Stomach smooth muscle (tissue), 2 donors: ENCODE data around the gene NFYC.

Source experiments
- H3K27ac ChIP-seq: one replicate; pipeline ENCODE4 v1.7.0; 2013; ENCODE audit warnings: mild to moderate bottlenecking, low read length, inconsistent platforms
- H3K27me3 ChIP-seq, 2 donors: one replicate each; pipeline ENCODE4 v1.7.0; 2013; ENCODE audit warnings: low read length in 2 of 2; ENCODE audit not compliant: insufficient read depth in 2 of 2, control insufficient read depth in 1 of 2
- H3K36me3 ChIP-seq, 2 donors: one replicate each; pipeline ENCODE4 v1.7.0; 2013; ENCODE audit warnings: low read length in 2 of 2; ENCODE audit not compliant: control insufficient read depth in 2 of 2, insufficient read depth in 2 of 2
- H3K4me1 ChIP-seq: one replicate; pipeline ENCODE4 v1.7.0; 2013; ENCODE audit warnings: low read length; ENCODE audit not compliant: control insufficient read depth, insufficient read depth
- H3K4me3 ChIP-seq, 2 donors: one replicate each; pipeline ENCODE4 v1.7.0; 2013; ENCODE audit warnings: low read length in 2 of 2
- H3K9ac ChIP-seq, 2 donors: one replicate each; pipeline ENCODE4 v1.7.0; 2013; ENCODE audit warnings: low read length in 2 of 2, mild to moderate bottlenecking in 1 of 2
- H3K9me3 ChIP-seq, 2 donors: one replicate each; pipeline ENCODE4 v1.7.0; 2013; ENCODE audit warnings: low read length in 2 of 2; ENCODE audit not compliant: control insufficient read depth in 2 of 2
- donor health status: healthy.
- donor health status: Pancreatic carcinoma.

NFYC gene

GRCh38 chr1:40653851-40654537 is 37.5 kb upstream of the NFYC start:
- H3K9ac ChIP-seq, result no peak overlapping the region
- H3K36me3 ChIP-seq, result no peaks in the 10 kb centered on the region
- no peaks in the 10 kb centered on the region for H3K4me1 ChIP-seq
- no peak overlapping the region for H3K4me3 ChIP-seq
- no peaks in the 10 kb centered on the region for H3K9me3 ChIP-seq
- peaks cover 6 to 10% of the 10 kb centered on the region in 2 donors for H3K27me3 ChIP-seq
- no peak overlapping the region for H3K27ac ChIP-seq

GRCh38 chr1:40657046-40657445 is 34.5 kb upstream of the NFYC start:
- Histone ChIP-seq H3K9ac (no peak overlapping the region), H3K27me3 (peaks cover 6 to 10% of the 10 kb centered on the region in 2 donors), H3K9me3 (no peaks in the 10 kb centered on the region), H3K27ac (no peak overlapping the region), H3K4me1 (no peaks in the 10 kb centered on the region), H3K36me3 (no peaks in the 10 kb centered on the region), H3K4me3 (no peak overlapping the region)

- Histone ChIP-seq H3K36me3 (no peaks in the 10 kb centered on the region), H3K27ac (no peak overlapping the region), H3K4me1 (peaks cover 5% of the 10 kb centered on the region), H3K9ac (no peak overlapping the region), H3K9me3 (no peaks in the 10 kb centered on the region), H3K4me3 (no peak overlapping the region), H3K27me3 (peaks cover 4 to 10% of the 10 kb centered on the region in 2 donors)
Observed at GRCh38 chr1:40658751-40659648, 32.5 kb upstream of the NFYC start.

- Histone ChIP-seq H3K9ac (no peak overlapping the region), H3K36me3 (no peaks in the 10 kb centered on the region), H3K4me3 (no peak overlapping the region), H3K9me3 (no peaks in the 10 kb centered on the region), H3K4me1 (peaks cover 5% of the 10 kb centered on the region), H3K27me3 (peaks cover under 1 to 5% of the 10 kb centered on the region in 2 donors), H3K27ac (no peak overlapping the region)
Observed at GRCh38 chr1:40659649-40659947, 31.9 kb upstream of the NFYC start.

GRCh38 chr1:40661678-40662077 is 29.8 kb upstream of the NFYC start:
- Histone ChIP-seq H3K9ac (no peak overlapping the region), H3K27ac (no peak overlapping the region), H3K4me3 (no peak overlapping the region), H3K27me3 (no peaks in the 10 kb centered on the region), H3K4me1 (peaks cover 18% of the 10 kb centered on the region), H3K36me3 (no peaks in the 10 kb centered on the region), H3K9me3 (no peaks in the 10 kb centered on the region)

- peaks cover 18% of the 10 kb centered on the region for H3K4me1 ChIP-seq
- no peaks in the 10 kb centered on the region for H3K27me3 ChIP-seq
- no peak overlapping the region for H3K9ac ChIP-seq
- no peaks in the 10 kb centered on the region for H3K36me3 ChIP-seq
- no peak overlapping the region for H3K27ac ChIP-seq
- no peaks in the 10 kb centered on the region for H3K9me3 ChIP-seq
- no peak overlapping the region for H3K4me3 ChIP-seq
Observed at GRCh38 chr1:40662151-40662550, 29.4 kb upstream of the NFYC start.

GRCh38 chr1:40662864-40663263 is 28.6 kb upstream of the NFYC start:
- Histone ChIP-seq H3K36me3 (no peaks in the 10 kb centered on the region), H3K9me3 (no peaks in the 10 kb centered on the region), H3K4me3 (no peak overlapping the region), H3K4me1 (peaks cover 18% of the 10 kb centered on the region), H3K9ac (no peak overlapping the region), H3K27ac (no peak overlapping the region), H3K27me3 (no peaks in the 10 kb centered on the region)

GRCh38 chr1:40663324-40664166 is 28.0 kb upstream of the NFYC start:
- Histone ChIP-seq H3K9me3 (no peaks in the 10 kb centered on the region), H3K27me3 (no peaks in the 10 kb centered on the region), H3K27ac (no peak overlapping the region), H3K36me3 (no peaks in the 10 kb centered on the region), H3K4me1 (peaks cover 18% of the 10 kb centered on the region), H3K4me3 (no peak overlapping the region), H3K9ac (no peak overlapping the region)

- H3K27ac ChIP-seq, result no peak overlapping the region
- no peak overlapping the region for H3K9ac ChIP-seq
Observed at GRCh38 chr1:40664167-40664537, 27.4 kb upstream of the NFYC start.

GRCh38 chr1:40664791-40665190 is 26.7 kb upstream of the NFYC start:
- Histone ChIP-seq H3K4me3 (peak overlapping the region in 1 of 2 donors; percentile 22), H3K4me1 (peaks cover 18% of the 10 kb centered on the region)

More at GRCh38 chr1:40664167-40664537, 27.4 kb upstream of the NFYC start:
- Histone ChIP-seq H3K36me3 (no peaks in the 10 kb centered on the region), H3K9me3 (no peaks in the 10 kb centered on the region), H3K4me3 (no peak overlapping the region), H3K27me3 (no peaks in the 10 kb centered on the region), H3K4me1 (peaks cover 18% of the 10 kb centered on the region)

More at GRCh38 chr1:40664791-40665190, 26.7 kb upstream of the NFYC start:
- Histone ChIP-seq H3K9me3 (no peaks in the 10 kb centered on the region), H3K27me3 (no peaks in the 10 kb centered on the region), H3K36me3 (no peaks in the 10 kb centered on the region), H3K9ac (no peak overlapping the region), H3K27ac (peak overlapping the region; percentile 18)
